Neuronal stem cell (in vitro differentiated cells): Measurements from ENCODE around the gene SEL1L3.

Experiments used
- DNase-seq: peaks from one replicate; pipeline ENCODE4 v3.0.0-alpha.2; 2013; ENCODE audit warnings: low spot score
- H2AFZ ChIP-seq: one replicate; pipeline ENCODE4 v1.6.1; 2013; ENCODE audit warnings: mild to moderate bottlenecking, low read length, inconsistent platforms
- H2AK5ac ChIP-seq: 2 replicates; pipeline ENCODE4 v1.6.1; 2013; ENCODE audit warnings: low read depth, mild to moderate bottlenecking, inconsistent platforms, low read length, moderate library complexity, mixed read lengths
- H2BK120ac ChIP-seq: 2 replicates; pipeline ENCODE4 v1.6.1; 2013; ENCODE audit warnings: low read depth, mild to moderate bottlenecking, inconsistent platforms, low read length, moderate library complexity, mixed read lengths
- H2BK12ac ChIP-seq: one replicate; pipeline ENCODE4 v1.6.1; 2013; ENCODE audit warnings: low read length, inconsistent platforms
- H2BK15ac ChIP-seq: 2 replicates; pipeline ENCODE4 v1.6.1; 2013; ENCODE audit warnings: mild to moderate bottlenecking, low read length, inconsistent platforms, mixed read lengths
- H2BK5ac ChIP-seq: one replicate; pipeline ENCODE4 v1.6.1; 2013; ENCODE audit warnings: inconsistent platforms, mild to moderate bottlenecking, low read length, moderate library complexity
- H3K14ac ChIP-seq: one replicate; pipeline ENCODE4 v1.6.1; 2013; ENCODE audit warnings: low read length, inconsistent platforms
- H3K18ac ChIP-seq: 2 replicates; pipeline ENCODE4 v1.6.1; 2013; ENCODE audit warnings: low read length, inconsistent platforms
- H3K23ac ChIP-seq: 2 replicates; pipeline ENCODE4 v1.6.1; 2013; ENCODE audit warnings: low read depth, mild to moderate bottlenecking, mixed read lengths, low read length, inconsistent platforms; ENCODE audit not compliant: poor library complexity
- H3K27ac ChIP-seq: replicated peaks from 3 replicates; pipeline ENCODE4 v1.5.1; 2013; ENCODE audit warnings: low read length, inconsistent platforms
- H3K27me3 ChIP-seq, 3 experiments: 2 replicates each; pipeline ENCODE4 v1.6.1; 2013; ENCODE audit warnings: low read length in 3 of 3, mild to moderate bottlenecking in 2 of 3, inconsistent platforms in 1 of 3, low read depth in 1 of 3, mixed read lengths in 1 of 3, moderate library complexity in 1 of 3; ENCODE audit not compliant: control insufficient read depth in 3 of 3, insufficient read depth in 3 of 3
- H3K36me3 ChIP-seq, 2 donors: replicated peaks in 1 of 2; 2 replicates each; pipeline ENCODE4 v1.6.1; 2013; ENCODE audit warnings: low read length in 2 of 2; ENCODE audit not compliant: control insufficient read depth in 2 of 2, insufficient read depth in 2 of 2
- H3K4ac ChIP-seq: 2 replicates; pipeline ENCODE4 v1.6.1; 2013; ENCODE audit warnings: inconsistent platforms, mild to moderate bottlenecking, low read length, moderate library complexity
- H3K4me1 ChIP-seq, 2 donors: 1 replicate in 1 of 2; 2 replicates in 1 of 2; pipeline ENCODE4 v1.6.1; 2013; ENCODE audit warnings: low read length in 2 of 2, low read depth in 1 of 2; ENCODE audit not compliant: control insufficient read depth in 2 of 2, insufficient read depth in 1 of 2
- H3K4me2 ChIP-seq: one replicate; pipeline ENCODE4 v1.6.1; 2013; ENCODE audit warnings: mild to moderate bottlenecking, low read length, inconsistent platforms; ENCODE audit not compliant: insufficient read depth, poor library complexity, severe bottlenecking
- H3K4me3 ChIP-seq, 2 donors: 2 replicates each; pipeline ENCODE4 v1.5.1; 2013; ENCODE audit warnings: low read length in 2 of 2, mild to moderate bottlenecking in 2 of 2, inconsistent platforms in 1 of 2, moderate library complexity in 1 of 2
- H3K79me1 ChIP-seq: one replicate; pipeline ENCODE4 v1.6.1; 2013; ENCODE audit warnings: low read depth, mild to moderate bottlenecking, inconsistent platforms, low read length, moderate library complexity
- H3K9ac ChIP-seq: one replicate; pipeline ENCODE4 v1.6.1; 2013; ENCODE audit warnings: mild to moderate bottlenecking, low read depth, low read length, inconsistent platforms; ENCODE audit not compliant: poor library complexity
- H3K9me3 ChIP-seq, 2 donors: replicated peaks in 1 of 2; 2 replicates each; pipeline versions ENCODE3 to v1.6.1; 2013; ENCODE audit warnings: low read length in 2 of 2, mild to moderate bottlenecking in 2 of 2, inconsistent platforms in 1 of 2, low read depth in 1 of 2, mixed read lengths in 1 of 2, moderate library complexity in 1 of 2; ENCODE audit not compliant: control insufficient read depth in 2 of 2, insufficient read depth in 1 of 2
- H4K8ac ChIP-seq: one replicate; pipeline ENCODE4 v1.6.1; 2013; ENCODE audit warnings: low read depth, mild to moderate bottlenecking, inconsistent platforms, low read length, moderate library complexity
- H4K91ac ChIP-seq: one replicate; pipeline ENCODE4 v1.6.1; 2013; ENCODE audit warnings: low read length, low read depth, mild to moderate bottlenecking, inconsistent platforms; ENCODE audit not compliant: poor library complexity
- WGBS, 2 donors: extraction: QIAGEN DNeasy Blood & Tissue Kit; methylation state at CpG; one replicate each; pipeline ENCODE4 v1.1.7; 2013; ENCODE audit warnings: missing lambda C conversion rate in 2 of 2, mixed read lengths in 1 of 2; ENCODE audit not compliant: insufficient read length in 2 of 2, insufficient replicate concordance in 1 of 2; ENCODE audit errors: extremely low coverage in 2 of 2; 5-methylcytosine and 5-hydroxymethylcytosine counted together

SEL1L3 gene

GRCh38 chr4:25814301-25815136 lies 48.3 kb downstream of the SEL1L3 start:
- H3K4me2 ChIP-seq, result no peak overlapping the region
- H3K27me3 ChIP-seq, result no peaks in the 10 kb centered on the region
- H4K8ac ChIP-seq, result no peak overlapping the region
- no peak overlapping the region for H3K14ac ChIP-seq
- H2BK12ac ChIP-seq, result peak overlapping the region; percentile 98
- H3K27ac ChIP-seq, result peak overlapping the region; percentile 60
- H3K79me1 ChIP-seq, result peaks cover 2% of the 10 kb centered on the region
- no peak for DNase-seq
- H2BK120ac ChIP-seq, result peak overlapping the region; percentile 4
- H3K23ac ChIP-seq, result no peak overlapping the region
- H2AFZ ChIP-seq, result peak overlapping the region; percentile 3
- H3K4ac ChIP-seq, result no peak overlapping the region
- no peak overlapping the region for H3K4me3 ChIP-seq
- H4K91ac ChIP-seq, result no peak overlapping the region
- H3K18ac ChIP-seq, result peak overlapping the region; percentile 91
- H3K9me3 ChIP-seq, result no peaks in the 10 kb centered on the region
- H3K4me1 ChIP-seq, result peaks cover 9 to 14% of the 10 kb centered on the region in 2 donors
- peaks cover 0 to 2% of the 10 kb centered on the region in 2 donors for H3K36me3 ChIP-seq
- no peak overlapping the region for H3K9ac ChIP-seq
- WGBS, 2 donors, result no CpG with 5 or more reads among the region's 13 CpGs
- H2BK5ac ChIP-seq, result no peak overlapping the region
- H2BK15ac ChIP-seq, result peak overlapping the region; percentile 14
- H2AK5ac ChIP-seq, result peak overlapping the region; percentile 82

DNA sequence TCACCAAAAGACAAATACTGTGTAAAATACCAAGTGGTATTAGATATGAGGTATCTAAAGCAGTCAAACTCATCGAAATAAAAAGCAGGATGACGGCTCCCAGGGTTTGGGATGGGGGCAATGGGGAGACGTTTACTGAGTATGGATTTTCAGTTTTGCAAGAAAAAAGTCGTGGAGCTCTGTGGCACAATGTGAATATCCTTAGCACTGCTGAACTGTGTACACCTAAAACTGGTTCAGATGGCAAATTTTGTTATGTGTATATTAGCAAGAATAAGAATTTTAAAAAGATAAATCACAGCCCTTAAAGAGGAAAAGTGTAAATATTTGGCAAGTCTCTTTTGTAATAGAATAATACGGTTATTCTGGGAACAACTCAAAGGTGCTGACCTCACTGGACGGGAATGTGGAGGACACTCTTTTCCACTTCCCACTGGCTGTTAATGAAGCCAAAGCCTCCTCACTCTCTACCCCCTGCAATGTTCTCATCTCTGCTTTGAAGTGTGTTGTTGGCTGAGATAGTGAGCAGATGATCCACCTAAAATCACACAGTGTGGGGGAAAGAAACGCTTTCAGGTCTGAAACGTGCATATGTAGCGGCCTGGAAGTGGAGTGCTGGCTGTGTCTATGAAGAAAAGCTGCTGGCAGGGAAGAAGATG lies 49.2 kb downstream of the SEL1L3 start:
- H4K91ac ChIP-seq, result no peak overlapping the region
- no peak overlapping the region for H3K4ac ChIP-seq
- WGBS, 2 donors, result no CpG with 5 or more reads among the region's 9 CpGs
- H3K27me3 ChIP-seq, result no peaks in the 10 kb centered on the region
- peaks cover 2% of the 10 kb centered on the region for H3K79me1 ChIP-seq
- no peak overlapping the region for H3K14ac ChIP-seq
- H2BK12ac ChIP-seq, result no peak overlapping the region
- H3K9me3 ChIP-seq, result no peaks in the 10 kb centered on the region
- peaks cover 0 to 2% of the 10 kb centered on the region in 2 donors for H3K36me3 ChIP-seq
- no peak overlapping the region for H4K8ac ChIP-seq
- no peak overlapping the region for H2BK120ac ChIP-seq
- no peak overlapping the region for H3K18ac ChIP-seq
- H3K4me3 ChIP-seq, result no peak overlapping the region
- H3K9ac ChIP-seq, result no peak overlapping the region
- H2BK5ac ChIP-seq, result no peak overlapping the region
- H2BK15ac ChIP-seq, result no peak overlapping the region
- DNase-seq, result peak; percentile 27
- H2AK5ac ChIP-seq, result no peak overlapping the region
- H3K4me1 ChIP-seq, result peaks cover 9 to 14% of the 10 kb centered on the region in 2 donors
- H3K23ac ChIP-seq, result no peak overlapping the region
- peak overlapping the region; percentile 28 for H3K4me2 ChIP-seq
- H3K27ac ChIP-seq, result peak overlapping the region; percentile 73
- peak overlapping the region; percentile 54 for H2AFZ ChIP-seq

GRCh38 chr4:25811841-25812240 lies 50.9 kb downstream of the SEL1L3 start:
- H2BK5ac ChIP-seq, result no peak overlapping the region
- H2AFZ ChIP-seq, result no peak overlapping the region
- H3K4ac ChIP-seq, result no peak overlapping the region
- no peak overlapping the region for H3K18ac ChIP-seq
- H3K9ac ChIP-seq, result peak overlapping the region; percentile 45
- H3K27ac ChIP-seq, result no peak overlapping the region
- H3K4me2 ChIP-seq, result no peak overlapping the region
- no peak overlapping the region for H3K23ac ChIP-seq
- no peak overlapping the region for H2BK15ac ChIP-seq
- DNase-seq, result no peak
- peaks cover 0 to 2% of the 10 kb centered on the region in 2 donors for H3K36me3 ChIP-seq
- no peak overlapping the region for H2BK120ac ChIP-seq
- H3K4me1 ChIP-seq, result peaks cover 13 to 16% of the 10 kb centered on the region in 2 donors
- H3K27me3 ChIP-seq, result no peaks in the 10 kb centered on the region
- WGBS, 2 donors, result no CpG with 5 or more reads among the region's 9 CpGs
- H2BK12ac ChIP-seq, result no peak overlapping the region
- H3K79me1 ChIP-seq, result peaks cover 2% of the 10 kb centered on the region
- no peak overlapping the region for H4K91ac ChIP-seq
- H3K14ac ChIP-seq, result no peak overlapping the region
- H3K9me3 ChIP-seq, result no peaks in the 10 kb centered on the region
- no peak overlapping the region for H4K8ac ChIP-seq
- H2AK5ac ChIP-seq, result no peak overlapping the region
- H3K4me3 ChIP-seq, result no peak overlapping the region

GRCh38 chr4:25811374-25811690 lies 51.5 kb downstream of the SEL1L3 start:
- Histone ChIP-seq H2AFZ (no peak overlapping the region), H3K18ac (no peak overlapping the region), H4K91ac (no peak overlapping the region), H3K23ac (no peak overlapping the region), H2BK120ac (no peak overlapping the region), H2BK12ac (no peak overlapping the region), H3K4me2 (no peak overlapping the region), H3K4ac (no peak overlapping the region), H4K8ac (no peak overlapping the region), H2BK5ac (no peak overlapping the region), H3K9me3 (peaks cover 0 to 2% of the 10 kb centered on the region in 2 donors), H3K14ac (no peak overlapping the region), H3K36me3 (peaks cover 0 to 4% of the 10 kb centered on the region in 2 donors), H2AK5ac (no peak overlapping the region), H3K4me3 (no peak overlapping the region), H2BK15ac (no peak overlapping the region), H3K4me1 (peaks cover 13 to 16% of the 10 kb centered on the region in 2 donors), H3K27me3 (no peaks in the 10 kb centered on the region), H3K9ac (no peak overlapping the region), H3K79me1 (peaks cover 2% of the 10 kb centered on the region), H3K27ac (no peak overlapping the region)
- WGBS, 2 donors, result no CpG with 5 or more reads among the region's 4 CpGs
- DNase-seq, result no peak
